NCI-H146 (cell line): ENCODE results near the gene MPND.
"Not testable (repeated sequence)": the region's sequence is repeated elsewhere in the genome, so short reads cannot be mapped to it uniquely, and the experiment has no call there.

ENCODE experiments used
- DNase-seq: peaks from one replicate; lab custom pipeline; 2025; lab: John Stamatoyannopoulos, UW

The MPND gene

GRCh38 chr19:4347521-4347920, 4.2 kb downstream of the MPND start:
- DNase-seq = no peak

GRCh38 chr19:4349225-4349624, 5.9 kb downstream of the MPND start:
- not testable (repeated sequence) for DNase-seq

- DNase-seq = no peak
These were observed 6.7 kb downstream of the MPND start for GRCh38 chr19:4350111-4350510.

GRCh38 chr19:4350726-4351125, 7.4 kb downstream of the MPND start:
- DNase-seq = no peak

GRCh38 chr19:4352701-4353121, 9.3 kb downstream of the MPND start:
- peak; percentile 24 for DNase-seq

GRCh38 chr19:4354282-4354681, 10.9 kb downstream of the MPND start:
- no peak for DNase-seq

GRCh38 chr19:4354897-4355296, 11.5 kb downstream of the MPND start:
- no peak for DNase-seq

GRCh38 chr19:4357095-4357797, 13.9 kb downstream of the MPND start:
- no peak for DNase-seq

- no peak for DNase-seq
These were observed 14.6 kb downstream of the MPND start for GRCh38 chr19:4357921-4358326.

GRCh38 chr19:4358709-4359626, 15.6 kb downstream of the MPND start:
- no peak for DNase-seq

GRCh38 chr19:4359627-4360000, 16.3 kb downstream of the MPND start:
- no peak for DNase-seq

GRCh38 chr19:4360081-4360569, 16.8 kb downstream of the MPND start:
- no peak for DNase-seq

- DNase-seq = no peak
These were observed 17.3 kb downstream of the MPND start for GRCh38 chr19:4360641-4361151.

GRCh38 chr19:4361152-4362046, 18.0 kb downstream of the MPND start:
- no peak for DNase-seq

- no peak for DNase-seq
These were observed 18.9 kb downstream of the MPND start for GRCh38 chr19:4362101-4362828.

GRCh38 chr19:4362831-4363545, 19.6 kb downstream of the MPND start:
- no peak for DNase-seq

GRCh38 chr19:4363571-4364304, 20.4 kb downstream of the MPND start:
- no peak for DNase-seq

GRCh38 chr19:4365341-4365740, 22.0 kb downstream of the MPND start:
- no peak for DNase-seq

GRCh38 chr19:4365791-4366665, 22.7 kb downstream of the MPND start:
- no peak for DNase-seq
